CD1c-positive myeloid dendritic cell (primary cell): ENCODE results near the gene DHFR.
"Not testable (repeated sequence)": the region's sequence is repeated elsewhere in the genome, so short reads cannot be mapped to it uniquely, and the experiment has no call there.

Experiments used
- DNase-seq: peaks from one replicate; pipeline ENCODE4 v3.0.0-alpha.2; 2016; ENCODE audit errors: extremely low spot score

The DHFR gene

DNA sequence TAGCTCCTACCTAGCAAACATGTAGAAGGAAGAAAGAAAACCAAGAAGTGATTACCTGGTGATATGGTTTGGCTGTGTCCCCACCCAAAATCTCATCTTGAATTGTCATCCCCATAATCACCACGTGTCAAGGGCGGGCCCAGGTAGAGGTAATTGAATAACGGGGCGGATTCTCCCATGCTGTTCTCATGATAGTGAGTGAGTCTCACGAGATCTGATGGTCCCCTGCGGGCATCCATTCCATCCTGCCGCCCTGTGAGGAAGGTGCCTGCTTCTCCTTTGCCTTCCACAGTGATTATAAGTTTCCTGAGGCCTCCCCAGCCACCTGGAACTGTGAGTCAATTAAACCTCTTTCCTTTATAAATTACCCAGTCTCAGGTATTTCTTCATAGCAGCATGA is 57.3 kb downstream of the DHFR start:
- DNase-seq = no peak

GRCh38 chr5:80594810-80595209 is 60.0 kb downstream of the DHFR start:
- DNase-seq = no peak

- DNase-seq = no peak
Observed at GRCh38 chr5:80592761-80593160, 62.0 kb downstream of the DHFR start.

- no peak for DNase-seq
Observed at GRCh38 chr5:80592105-80592504, 62.7 kb downstream of the DHFR start.

DNA sequence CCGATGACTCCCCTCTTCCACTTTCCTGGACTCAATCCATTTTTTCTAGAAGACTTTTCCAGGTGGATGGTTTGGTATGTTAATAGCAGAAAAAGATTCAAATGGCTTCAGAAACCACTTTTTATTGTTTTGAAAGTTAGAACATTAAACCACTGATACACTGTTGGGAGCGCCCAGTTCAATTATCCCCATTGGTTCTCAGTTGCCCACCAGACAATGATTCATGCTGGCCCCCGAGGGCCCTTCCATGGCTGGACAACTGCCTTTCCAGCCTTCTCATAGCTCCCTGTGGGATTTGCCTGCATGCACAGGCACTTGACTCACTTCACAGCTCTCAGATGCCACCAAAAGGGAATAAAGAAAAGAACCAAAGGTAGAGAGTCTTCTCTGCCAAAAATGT is 63.4 kb downstream of the DHFR start:
- no peak for DNase-seq

DNA sequence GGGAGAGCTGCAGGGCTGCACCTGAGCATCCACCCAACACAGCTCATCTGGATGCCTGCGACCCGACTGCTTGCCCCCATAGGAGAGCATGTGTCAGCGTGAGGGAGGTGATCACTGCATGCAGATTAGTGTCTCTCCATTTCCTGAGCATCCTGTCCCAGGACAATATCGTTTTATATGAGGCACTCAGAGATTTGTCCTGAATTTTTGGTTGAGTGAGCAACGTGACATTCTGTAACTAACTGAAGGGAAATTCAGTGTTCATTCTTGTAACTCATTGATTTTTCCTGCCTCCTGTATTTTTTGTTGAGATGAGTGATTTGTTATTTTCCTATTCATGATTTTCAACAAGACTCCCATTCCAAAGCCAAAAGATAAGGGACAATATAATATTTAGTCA is 64.0 kb downstream of the DHFR start:
- no peak for DNase-seq

DNA sequence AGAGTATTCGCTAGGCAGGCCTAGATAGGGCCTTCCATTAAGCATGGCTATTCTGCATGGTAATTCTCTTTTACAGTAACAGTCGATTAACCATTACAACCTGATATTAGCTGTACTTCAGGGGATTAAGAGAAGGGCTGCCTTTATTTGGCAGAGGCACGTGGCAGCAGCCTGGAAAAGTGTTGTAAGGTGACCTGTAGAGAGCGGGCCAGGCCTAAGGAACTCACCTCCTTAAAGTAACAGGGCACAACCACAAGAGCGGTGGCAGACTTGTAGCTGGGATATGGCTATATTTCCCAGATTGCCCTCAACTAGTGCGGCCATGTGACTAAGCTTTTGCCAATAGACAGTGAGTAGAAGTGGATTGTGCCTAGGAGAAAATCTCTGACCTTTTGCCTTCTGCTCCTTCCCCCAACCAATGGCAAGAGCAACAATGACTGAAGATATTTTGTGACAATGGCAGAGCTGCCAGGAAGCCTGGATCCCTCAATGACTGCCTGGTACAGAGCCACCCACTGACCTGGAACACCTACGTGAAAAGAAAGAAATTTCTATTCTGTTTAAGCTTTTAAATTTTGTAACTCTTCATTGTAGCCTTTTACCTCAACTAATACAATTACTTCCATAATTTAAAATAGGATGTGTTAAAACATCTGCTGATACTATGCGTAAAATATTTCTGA is 65.8 kb downstream of the DHFR start:
- no peak for DNase-seq

DNA sequence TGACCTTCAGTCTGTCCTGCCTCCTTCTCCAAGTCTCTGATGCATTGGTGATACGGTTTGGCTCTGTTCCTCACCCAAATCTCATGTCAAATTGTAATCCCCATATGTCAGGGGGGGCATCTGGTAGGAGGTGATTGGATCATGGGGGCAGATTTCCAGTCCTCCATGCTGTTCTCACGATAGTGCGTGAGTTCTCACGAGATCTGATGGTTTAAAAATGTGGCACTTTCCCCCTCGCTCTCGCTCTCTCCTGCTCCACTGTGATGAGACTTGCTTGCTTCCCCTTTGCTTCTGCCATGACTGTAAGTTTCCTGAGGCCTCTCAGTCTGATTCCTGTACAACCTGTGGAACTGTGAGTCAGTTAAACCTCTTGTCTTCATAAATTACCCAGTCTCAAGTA is 70.0 kb downstream of the DHFR start:
- DNase-seq = no peak

GRCh38 chr5:80580291-80580690 is 74.5 kb downstream of the DHFR start:
- not testable (repeated sequence) for DNase-seq

GRCh38 chr5:80579050-80579449 is 75.7 kb downstream of the DHFR start:
- DNase-seq = no peak

DNA sequence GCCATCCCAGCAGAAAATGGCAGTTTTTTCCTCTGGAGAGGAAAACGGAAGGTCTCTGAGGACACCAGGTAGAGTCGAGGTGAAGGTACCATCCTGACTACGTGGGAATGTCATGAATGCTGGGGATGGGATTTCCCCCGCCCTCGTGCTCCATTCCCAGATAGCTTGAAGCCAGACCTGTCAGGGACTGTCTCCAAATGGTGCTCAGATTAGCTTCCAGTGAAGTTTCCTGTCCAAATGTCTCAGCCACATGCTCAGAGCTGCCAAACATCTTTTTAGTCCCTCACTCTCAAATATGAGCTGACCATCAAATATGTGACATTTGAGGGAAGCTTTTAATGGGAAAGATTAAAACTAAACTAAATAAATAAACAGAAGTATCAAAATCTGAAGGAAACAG is 77.1 kb downstream of the DHFR start:
- no peak for DNase-seq

DNA sequence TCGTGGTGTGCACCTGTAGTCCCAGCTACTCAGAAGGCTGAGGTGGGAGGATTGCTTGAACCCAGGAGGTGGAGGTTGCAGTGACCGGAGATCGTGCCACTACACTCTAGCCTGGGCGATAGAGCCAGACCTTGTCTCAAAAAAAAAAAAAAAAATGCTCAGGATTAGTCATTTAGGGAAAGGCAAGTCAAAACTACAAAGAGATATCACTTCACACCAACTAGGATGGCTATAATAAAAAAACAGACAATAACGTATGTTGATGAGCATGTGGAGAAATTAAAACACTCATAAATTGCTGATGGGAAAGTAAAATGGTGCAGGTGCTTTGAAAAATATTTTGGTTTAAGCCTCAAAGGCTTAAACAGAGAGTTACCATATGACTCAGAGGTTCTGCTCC is 78.4 kb downstream of the DHFR start:
- DNase-seq = no peak
